ENCODE data around the gene MICAL3.

DNA sequence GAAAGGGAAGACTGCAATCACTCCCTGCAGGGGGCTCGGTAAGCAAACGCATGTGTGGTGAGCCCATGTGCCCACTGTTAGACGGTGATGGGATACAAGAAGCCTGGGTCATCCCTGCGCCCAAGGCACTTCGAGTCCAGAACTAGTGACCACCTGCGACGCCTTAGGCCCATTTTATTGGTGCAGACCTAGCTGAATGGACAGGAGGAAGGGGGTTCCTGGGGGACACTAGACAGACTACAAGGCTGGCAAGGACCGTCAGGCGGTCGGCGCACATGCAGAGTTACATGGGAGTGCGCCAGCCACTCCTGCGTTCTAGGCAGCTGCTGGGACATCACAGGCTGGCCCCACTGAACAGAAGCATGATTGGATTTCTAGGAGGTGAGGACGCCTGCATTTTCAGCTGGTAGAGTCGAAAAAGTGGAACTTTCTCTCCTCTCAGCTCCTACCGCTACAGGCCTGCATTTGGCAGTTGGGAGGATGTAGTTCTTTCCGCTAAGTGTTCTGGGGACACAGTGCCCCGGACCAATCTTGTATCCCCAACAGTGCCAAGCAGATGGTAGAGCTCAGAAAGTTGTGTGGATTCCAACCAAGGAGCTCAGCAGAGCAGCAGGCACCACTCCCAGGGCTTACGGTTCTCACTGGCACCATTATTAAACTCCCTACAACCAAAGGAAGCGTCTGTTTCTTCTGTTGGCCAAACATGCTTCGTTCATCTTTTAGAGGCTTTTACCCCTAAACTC, 285.8 kb downstream of the MICAL3 start:
- TF ChIP-seq EZH2 (IDR thresholded peaks at IDR 0.05; ENCODE audit: insufficient read depth, poor library complexity, severe bottlenecking) (no peak), EZH2phosphoT487 (IDR thresholded peaks at IDR 0.05; ENCODE audit: insufficient read depth, low read depth) (no peak)

All from GM23248 (cell line).